Gastroesophageal sphincter (tissue), 3 donors: ENCODE data around the gene RETREG1.

ENCODE experiments used
- CTCF ChIP-seq, 4 experiments: fragments of 200-600 bp in 2 of 4; fragments of 450-650 bp in 2 of 4; sonication (generic) in 1 of 4; IDR thresholded peaks; one replicate each; pipeline ENCODE4 v1.5.1; 2017 to 2019; ENCODE audit warnings: antibody characterized with exemption in 4 of 4, mild to moderate bottlenecking in 2 of 4, moderate library complexity in 2 of 4
- EP300 ChIP-seq: sonication (generic); formaldehyde crosslinking; IDR thresholded peaks from one replicate; pipeline ENCODE4 v1.6.1; 2017; ENCODE audit warnings: antibody characterized with exemption, mild to moderate bottlenecking
- POLR2A ChIP-seq, 2 donors: fragments of 450-650 bp; IDR thresholded peaks; one replicate each; pipeline ENCODE4 v1.6.1; 2017; ENCODE audit warnings: antibody characterized with exemption in 2 of 2, mild to moderate bottlenecking in 2 of 2, moderate library complexity in 1 of 2
- POLR2AphosphoS5 ChIP-seq: sonication (generic); formaldehyde crosslinking; IDR thresholded peaks from one replicate; pipeline ENCODE4 v1.6.1; 2017; ENCODE audit warnings: antibody characterized with exemption

GRCh38 chr5:16524286-16524685, 92.5 kb downstream of the RETREG1 start:
- TF ChIP-seq EP300 (no peak), CTCF (IDR thresholded peaks at IDR 0.05) (no peak), POLR2A (IDR thresholded peaks at IDR 0.05) (no peak), POLR2AphosphoS5 (no peak)
